ENCODE data around the gene GEMIN7.

- no peak for TF ChIP-seq CTCF (conservative IDR thresholded peaks at IDR 0.05; ENCODE audit: low read depth, low read length)
- no peak for TF ChIP-seq ELK1 (IDR thresholded peaks at IDR 0.05; ENCODE audit: borderline replicate concordance, low read depth, low read length)
- no peak for TF ChIP-seq CEBPB (IDR thresholded peaks at IDR 0.05; ENCODE audit: low read depth, low read length)
- no peak for TF ChIP-seq RAD21 (IDR thresholded peaks at IDR 0.05; ENCODE audit: low read length)
- TF ChIP-seq MAFK (IDR thresholded peaks at IDR 0.05; ENCODE audit: low read depth, low read length): no peak
These were observed 48.2 kb upstream of the GEMIN7 start for GRCh38 chr19:45030825-45031224.
